Activated T-cell treated with anti-CD3 and anti-CD28 coated beads for 48 hours (primary cell): Measurements from ENCODE around the gene MRPL23.

Experiments
- DNase-seq: peaks from one replicate; pipeline ENCODE4 v3.0.0-alpha.2; 2020; ENCODE audit warnings: low read depth

MRPL23 gene

GRCh38 chr11:1990872-1991578 lies 43.9 kb downstream of the MRPL23 start:
- no peak for DNase-seq

DNA sequence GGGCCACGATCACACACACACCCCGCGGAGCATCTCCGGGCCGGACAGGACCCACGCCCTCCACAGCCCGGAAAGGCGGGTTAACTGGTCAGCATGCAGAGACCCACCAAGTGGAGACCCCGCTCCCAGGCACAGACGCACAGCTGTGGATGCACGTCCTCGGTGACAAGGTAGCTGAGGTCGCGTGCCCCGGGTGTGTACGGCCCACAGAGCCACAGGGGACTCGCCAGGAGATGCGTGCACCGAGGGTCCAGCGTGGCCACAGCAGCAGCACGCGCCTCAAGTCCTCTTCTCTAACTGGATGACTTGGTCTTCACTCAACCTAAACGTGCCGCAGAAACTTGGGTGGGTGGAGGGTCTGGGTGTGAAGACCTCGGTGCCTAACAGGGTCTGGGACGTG lies 45.0 kb downstream of the MRPL23 start:
- DNase-seq, result no peak

DNA sequence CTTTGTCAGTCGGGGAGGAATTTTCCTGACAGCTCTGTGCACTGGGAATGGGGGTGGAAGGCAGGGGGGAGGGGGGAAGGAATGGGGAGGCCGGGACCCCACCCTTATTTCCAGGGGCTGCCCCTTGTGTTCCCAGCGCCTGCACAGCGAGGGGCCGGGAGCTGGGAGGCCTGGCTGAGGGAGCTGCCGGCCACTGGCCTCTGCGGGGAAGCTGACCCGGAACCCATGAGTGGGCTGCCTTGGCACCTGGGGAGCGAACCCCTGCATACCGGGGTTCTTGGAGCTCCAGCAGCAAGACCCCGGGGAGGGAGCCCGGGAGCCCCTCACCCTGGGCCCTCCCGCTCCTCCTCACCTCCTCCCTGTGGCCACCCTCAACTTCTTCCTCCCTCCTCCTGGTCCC lies 47.0 kb downstream of the MRPL23 start:
- no peak for DNase-seq

DNA sequence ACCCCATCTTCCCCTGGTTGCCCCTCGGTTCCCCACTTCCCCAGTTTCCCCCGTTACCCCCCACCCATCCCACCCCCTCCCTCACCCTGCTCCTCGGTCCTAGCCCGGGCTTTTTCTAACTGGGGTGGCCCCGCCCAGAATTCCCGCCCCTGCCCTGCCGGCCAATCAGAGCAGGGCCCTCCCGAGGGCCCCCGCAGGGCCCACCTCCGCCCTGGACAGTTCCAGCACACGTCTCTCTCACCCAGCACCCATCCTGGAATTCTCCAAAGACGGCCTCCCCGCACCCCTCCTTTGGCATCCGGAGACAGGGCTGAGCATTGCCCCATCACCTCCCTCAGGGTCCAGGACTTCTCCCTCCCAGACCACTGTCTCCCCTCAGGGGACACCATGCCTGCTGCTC lies 50.6 kb downstream of the MRPL23 start, which contains the start of gene H19:
H19 (minus strand) TSS at position 88 of the 400 bp plus-strand sequence.
- DNase-seq, result no peak

DNA sequence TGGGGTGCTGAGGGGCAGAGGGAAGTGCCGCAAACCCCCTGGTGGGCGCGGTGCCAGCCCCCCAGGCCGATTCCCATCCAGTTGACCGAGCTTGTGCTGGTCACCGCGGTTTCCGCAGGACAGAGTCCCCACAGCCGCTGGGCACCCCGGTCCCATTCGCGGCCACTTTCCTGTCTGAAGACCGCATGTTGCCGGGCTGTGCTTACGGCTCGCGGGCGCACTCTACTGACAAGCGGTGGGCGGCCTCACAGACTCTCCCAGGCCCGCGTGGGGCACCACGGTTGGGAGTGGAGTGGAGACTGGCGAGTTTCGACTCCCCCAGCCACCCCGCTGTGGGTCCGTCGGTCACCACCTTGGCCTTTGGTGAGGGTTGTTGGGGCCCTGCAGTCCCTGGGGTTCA lies 51.2 kb downstream of the MRPL23 start:
- no peak for DNase-seq

DNA sequence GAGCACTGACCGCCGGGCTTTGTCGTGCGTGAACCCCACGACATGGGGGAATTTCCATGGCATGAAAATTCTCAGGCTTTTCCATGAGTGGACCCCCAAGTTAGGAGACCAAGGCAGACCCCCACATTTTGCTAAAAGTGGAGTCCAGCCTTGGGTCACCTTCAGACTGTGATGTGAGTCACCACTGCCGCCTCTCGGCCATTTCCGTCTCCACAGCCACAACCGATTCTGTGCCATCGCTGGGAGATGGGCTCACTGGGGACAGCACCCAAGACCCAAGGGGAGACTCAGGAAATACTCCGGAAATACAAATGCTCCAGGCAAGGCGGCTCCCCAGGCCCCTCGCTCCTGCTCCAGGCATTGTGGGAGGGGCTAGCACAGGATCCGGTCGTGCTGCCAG lies 51.7 kb downstream of the MRPL23 start:
- no peak for DNase-seq

DNA sequence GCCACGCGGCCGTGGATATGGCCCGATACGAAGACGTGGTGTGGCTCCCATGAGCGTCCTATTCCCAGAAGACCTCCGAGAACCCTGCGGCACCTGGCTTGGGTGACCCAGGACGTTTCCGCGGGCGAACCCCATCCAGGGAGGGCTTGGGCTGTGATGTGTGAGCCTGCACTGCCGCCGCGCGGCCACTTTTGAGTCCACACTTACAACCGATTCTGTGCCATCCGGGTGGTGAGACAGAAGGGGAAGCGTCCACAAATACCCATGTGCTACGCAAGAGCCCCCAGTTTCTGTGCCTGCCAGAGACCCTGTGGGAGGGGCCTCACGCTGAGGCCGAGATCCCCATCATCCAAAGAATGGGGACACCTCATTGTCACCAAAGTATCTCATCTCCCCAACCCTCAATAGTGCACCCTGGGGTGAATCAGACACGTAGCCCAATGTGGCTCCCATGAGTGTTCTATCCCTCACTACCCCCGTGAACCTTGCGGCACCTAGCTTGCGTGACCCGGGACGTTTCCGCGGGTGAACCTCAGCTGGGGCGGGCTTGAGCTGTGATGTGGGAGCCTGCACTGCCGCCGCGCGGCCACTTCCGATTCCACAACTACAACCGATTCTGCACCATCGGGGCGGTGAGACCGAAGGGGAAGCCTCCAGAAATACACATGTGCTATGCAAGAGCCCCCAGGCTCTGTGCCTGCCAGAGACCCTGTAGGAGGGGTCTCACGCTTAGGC lies 55.1 kb downstream of the MRPL23 start:
- DNase-seq, result no peak

GRCh38 chr11:2002807-2003206 lies 55.7 kb downstream of the MRPL23 start:
- DNase-seq, result no peak

DNA sequence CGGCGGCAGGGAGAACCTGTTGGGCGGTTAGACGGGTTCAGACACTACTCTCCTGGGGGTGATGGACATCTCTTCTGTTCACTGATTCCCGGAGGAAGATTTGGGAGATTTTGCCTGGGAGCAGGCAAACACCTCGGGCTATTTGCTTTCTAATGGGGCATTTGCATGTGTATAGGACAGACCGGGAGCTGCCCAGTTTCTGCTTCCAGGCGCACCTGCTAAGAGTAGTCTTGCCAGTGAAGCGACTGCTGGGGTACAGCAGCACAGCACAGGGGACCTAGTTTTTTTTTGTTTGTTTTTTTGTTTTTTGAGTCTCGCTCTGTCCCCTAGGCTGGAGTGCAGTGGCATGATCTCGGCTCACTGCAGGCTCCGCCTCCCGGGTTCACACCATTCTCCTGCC lies 57.3 kb downstream of the MRPL23 start:
- DNase-seq, result no peak
